GM23338 (cell line): ENCODE measurements around the gene SORCS2. TPM values are rescaled to one million over a fixed set of nuclear protein-coding genes. Genes with fewer than 3 reads are reported as not detected.

Source experiments
- ATAC-seq: fragments of 200-7000 bp; cut with Tn5 transposase; 3 replicates; pipeline ENCODE4 v1.9.1; 2020
- DNase-seq: peaks from one replicate; pipeline ENCODE4 v3.0.0-alpha.2; 2015; ENCODE audit warnings: low spot score
- H2AFZ ChIP-seq: fragments of 200-600 bp; sonication (generic); 2 replicates; pipeline ENCODE4 v1.8.0; 2016; ENCODE audit warnings: antibody characterized with exemption, mild to moderate bottlenecking, moderate library complexity
- H3F3A ChIP-seq: fragments of 200-600 bp; sonication (generic); replicated peaks from 2 replicates; pipeline ENCODE4 v1.8.0; 2017; ENCODE audit warnings: antibody characterized with exemption, mixed run types, low read depth
- H3K27ac ChIP-seq: fragments of 200-600 bp; sonication (generic); 2 replicates; pipeline ENCODE4 v1.6.1; 2016; ENCODE audit warnings: low read depth
- H3K27me3 ChIP-seq: fragments of 200-600 bp; sonication (generic); 2 replicates; pipeline ENCODE4 v1.8.0; 2016; ENCODE audit warnings: mild to moderate bottlenecking, mixed run types, moderate library complexity; ENCODE audit not compliant: insufficient read depth
- H3K36me3 ChIP-seq: fragments of 200-600 bp; sonication (generic); 2 replicates; pipeline ENCODE4 v1.8.0; 2016; ENCODE audit warnings: mild to moderate bottlenecking; ENCODE audit not compliant: insufficient read depth
- H3K4me1 ChIP-seq: fragments of 200-600 bp; sonication (generic); 2 replicates; pipeline ENCODE4 v1.8.0; 2016; ENCODE audit warnings: mild to moderate bottlenecking, moderate library complexity; ENCODE audit not compliant: insufficient read depth
- H3K4me2 ChIP-seq: fragments of 200-600 bp; sonication (generic); 2 replicates; pipeline ENCODE4 v1.7.1; 2017; ENCODE audit warnings: mixed run types
- H3K4me3 ChIP-seq: fragments of 200-600 bp; sonication (generic); 2 replicates; pipeline ENCODE4 v1.6.1; 2016; ENCODE audit warnings: mixed run types
- H3K79me2 ChIP-seq: fragments of 200-600 bp; sonication (generic); replicated peaks from 2 replicates; pipeline ENCODE4 v1.8.0; 2017; ENCODE audit warnings: mild to moderate bottlenecking; ENCODE audit not compliant: insufficient read depth
- H3K9me2 ChIP-seq: fragments of 200-600 bp; sonication (generic); 2 replicates; pipeline ENCODE4 v1.8.0; 2017; ENCODE audit not compliant: insufficient read depth
- H4K20me1 ChIP-seq: fragments of 200-600 bp; sonication (generic); replicated peaks from 2 replicates; pipeline ENCODE4 v1.8.0; 2017; ENCODE audit warnings: mild to moderate bottlenecking; ENCODE audit not compliant: insufficient read depth
- H3K27ac Mint-ChIP-seq: 2 replicates; pipeline ENCODE4 v1.8.0; 2020; ENCODE audit warnings: inconsistent platforms, mild to moderate bottlenecking, moderate library complexity, mixed read lengths
- H3K27me3 Mint-ChIP-seq: 3 replicates; pipeline ENCODE4 v1.8.0; 2022; ENCODE audit warnings: low read depth, mild to moderate bottlenecking, moderate library complexity, mixed read lengths, inconsistent platforms; ENCODE audit not compliant: insufficient read depth, poor library complexity
- H3K36me3 Mint-ChIP-seq: 3 replicates; pipeline ENCODE4 v1.8.0; 2021; ENCODE audit warnings: low read depth, mild to moderate bottlenecking, inconsistent platforms, moderate library complexity, mixed read lengths
- H3K4me1 Mint-ChIP-seq: 3 replicates; pipeline ENCODE4 v1.8.0; 2020; ENCODE audit warnings: mild to moderate bottlenecking, inconsistent platforms, mixed read lengths
- H3K4me3 Mint-ChIP-seq: 3 replicates; pipeline ENCODE4 v1.8.0; 2021; ENCODE audit warnings: moderate library complexity, mild to moderate bottlenecking, inconsistent platforms, mixed read lengths
- H3K9me3 Mint-ChIP-seq: 3 replicates; pipeline ENCODE4 v1.8.0; 2020; ENCODE audit warnings: moderate library complexity, mild to moderate bottlenecking, inconsistent platforms, mixed read lengths
- CREB1 ChIP-seq: fragments of 250-450 bp; sonication (Bioruptor Pico); IDR thresholded peaks from 2 replicates; pipeline ENCODE4 v1.5.0; 2020; ENCODE audit warnings: low read depth, mild to moderate bottlenecking, moderate library complexity
- EZH2 ChIP-seq: fragments of 200-600 bp; sonication (generic); IDR thresholded peaks from one replicate; pipeline ENCODE4 v1.8.0; 2017; ENCODE audit warnings: antibody characterized with exemption, mild to moderate bottlenecking, low read depth; ENCODE audit not compliant: unreplicated experiment
- EZH2phosphoT487 ChIP-seq: fragments of 200-600 bp; sonication (generic); IDR thresholded peaks from one replicate; pipeline ENCODE4 v1.8.1; 2018; ENCODE audit warnings: antibody characterized with exemption; ENCODE audit not compliant: unreplicated experiment
- JUNB ChIP-seq: IDR thresholded peaks from one replicate; pipeline ENCODE4 v1.6.1; 2016; ENCODE audit warnings: antibody characterized with exemption; ENCODE audit not compliant: unreplicated experiment
- NANOG ChIP-seq: IDR thresholded peaks from 2 replicates; pipeline ENCODE4 v1.6.1; 2016; ENCODE audit warnings: antibody characterized with exemption, borderline replicate concordance
- POLR2AphosphoS5 ChIP-seq: IDR thresholded peaks from 2 replicates; pipeline ENCODE4 v1.6.1; 2016; ENCODE audit warnings: antibody characterized with exemption, low read depth
- REST ChIP-seq: IDR thresholded peaks from one replicate; pipeline ENCODE4 v1.6.1; 2018; ENCODE audit warnings: antibody characterized with exemption; ENCODE audit not compliant: unreplicated experiment
- STAT1 ChIP-seq: IDR thresholded peaks from one replicate; pipeline ENCODE4 v1.6.1; 2016; ENCODE audit warnings: antibody characterized with exemption; ENCODE audit not compliant: unreplicated experiment
- ZNF331 ChIP-seq: fragments of 250-450 bp; sonication (Bioruptor Pico); IDR thresholded peaks from 2 replicates; pipeline ENCODE4 v1.5.0; 2020; ENCODE audit warnings: low read depth, mild to moderate bottlenecking, moderate library complexity
- ZNF462 ChIP-seq: fragments of 250-450 bp; sonication (Bioruptor Pico); IDR thresholded peaks from 2 replicates; pipeline ENCODE4 v1.5.0; 2020; ENCODE audit warnings: mild to moderate bottlenecking, moderate library complexity
- polyA plus RNA-seq: library from polyadenylated mRNA; unstranded; fragments of >200 nt; fragmentation: Nextera tagmentation; extraction: Ambion mirVana; gene quantifications from 2 replicates; pipeline ENCODE4 v1.2.1, GENCODE V29; 2016
- total RNA-seq: library from RNA; depleted of rRNA; stranded (reverse); fragments of >200 nt; shearing (Covaris generic); gene quantifications from 2 replicates; pipeline ENCODE4 v1.2.3, GENCODE V29; 2014
- TF ChIP-seq, protein P1 (sequence below), 2 experiments: fragments of 200-600 bp in 1 of 2; sonication (generic) in 1 of 2; conservative IDR thresholded peaks; 2 replicates each; pipeline versions ENCODE4 v1.5.1 to v1.6.1; 2016 to 2017; ENCODE audit warnings: antibody characterized with exemption in 2 of 2, low read depth in 2 of 2, mild to moderate bottlenecking in 2 of 2, moderate library complexity in 1 of 2

SORCS2 gene
- total and polyA plus RNA-seq, 2 experiments from 2014 or later, result 0.47 to 2.4 TPM

GRCh38 chr4:7213807-7214206 is 21.5 kb downstream of the SORCS2 start:
- Histone ChIP-seq H3K27ac (no peak overlapping the region), H3K4me3 (no peak overlapping the region), H3K4me2 (no peak overlapping the region), H3K9me2 (no peaks in the 10 kb centered on the region), H3K4me1 (no peaks in the 10 kb centered on the region), H3F3A (no peaks in the 10 kb centered on the region), H4K20me1 (no peaks in the 10 kb centered on the region), H3K27me3 (no peaks in the 10 kb centered on the region), H2AFZ (no peak overlapping the region), H3K36me3 (no peaks in the 10 kb centered on the region), H3K79me2 (no peaks in the 10 kb centered on the region)
- no peak for DNase-seq
- H3K27me3 Mint-ChIP-seq, result peaks cover 12% of the 10 kb centered on the region
- ATAC-seq, result no peak
- no peak overlapping the region for H3K4me3 Mint-ChIP-seq
- TF ChIP-seq NANOG (no peak), EZH2 (no peak), STAT1 (no peak), ZNF331 (CRISPR knock-in tag) (no peak), POLR2AphosphoS5 (no peak), JUNB (no peak), REST (no peak), EZH2phosphoT487 (no peak)
- TF ChIP-seq, protein P1, sequence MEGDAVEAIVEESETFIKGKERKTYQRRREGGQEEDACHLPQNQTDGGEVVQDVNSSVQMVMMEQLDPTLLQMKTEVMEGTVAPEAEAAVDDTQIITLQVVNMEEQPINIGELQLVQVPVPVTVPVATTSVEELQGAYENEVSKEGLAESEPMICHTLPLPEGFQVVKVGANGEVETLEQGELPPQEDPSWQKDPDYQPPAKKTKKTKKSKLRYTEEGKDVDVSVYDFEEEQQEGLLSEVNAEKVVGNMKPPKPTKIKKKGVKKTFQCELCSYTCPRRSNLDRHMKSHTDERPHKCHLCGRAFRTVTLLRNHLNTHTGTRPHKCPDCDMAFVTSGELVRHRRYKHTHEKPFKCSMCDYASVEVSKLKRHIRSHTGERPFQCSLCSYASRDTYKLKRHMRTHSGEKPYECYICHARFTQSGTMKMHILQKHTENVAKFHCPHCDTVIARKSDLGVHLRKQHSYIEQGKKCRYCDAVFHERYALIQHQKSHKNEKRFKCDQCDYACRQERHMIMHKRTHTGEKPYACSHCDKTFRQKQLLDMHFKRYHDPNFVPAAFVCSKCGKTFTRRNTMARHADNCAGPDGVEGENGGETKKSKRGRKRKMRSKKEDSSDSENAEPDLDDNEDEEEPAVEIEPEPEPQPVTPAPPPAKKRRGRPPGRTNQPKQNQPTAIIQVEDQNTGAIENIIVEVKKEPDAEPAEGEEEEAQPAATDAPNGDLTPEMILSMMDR (conservative IDR thresholded peaks at IDR 0.05; ENCODE audit: low read depth in 2 of 2), result no peak
- no peaks in the 10 kb centered on the region for H3K4me1 Mint-ChIP-seq
- peaks cover 4% of the 10 kb centered on the region for H3K36me3 Mint-ChIP-seq
- no peak overlapping the region for H3K27ac Mint-ChIP-seq
- H3K9me3 Mint-ChIP-seq, result peaks cover 21% of the 10 kb centered on the region

- Mint-ChIP-seq H3K9me3 (peaks cover 21% of the 10 kb centered on the region), H3K4me3 (no peak overlapping the region), H3K4me1 (no peaks in the 10 kb centered on the region), H3K36me3 (peaks cover 4% of the 10 kb centered on the region), H3K27ac (no peak overlapping the region), H3K27me3 (peaks cover 12% of the 10 kb centered on the region)
- Histone ChIP-seq H4K20me1 (no peaks in the 10 kb centered on the region), H3K27ac (no peak overlapping the region), H3K36me3 (no peaks in the 10 kb centered on the region), H3K4me3 (no peak overlapping the region), H3K79me2 (no peaks in the 10 kb centered on the region), H3K9me2 (no peaks in the 10 kb centered on the region), H2AFZ (no peak overlapping the region), H3K4me2 (no peak overlapping the region), H3F3A (no peaks in the 10 kb centered on the region), H3K4me1 (no peaks in the 10 kb centered on the region), H3K27me3 (no peaks in the 10 kb centered on the region)
- ATAC-seq (no peak), DNase-seq (no peak)
- TF ChIP-seq EZH2phosphoT487 (no peak), JUNB (no peak), NANOG (no peak), ZNF462 (no peak), EZH2 (no peak), CREB1 (CRISPR knock-in tag) (no peak)
Observed at GRCh38 chr4:7214359-7214758, 22.0 kb downstream of the SORCS2 start.
